Panc1 (cell line): ENCODE measurements around the gene EXD3.

ENCODE experiments used
- CTCF ChIP-seq: fragments of 450-650 bp; IDR thresholded peaks from 2 replicates; pipeline ENCODE4 v1.5.1; 2017; ENCODE audit warnings: mild to moderate bottlenecking
- POLR2AphosphoS5 ChIP-seq: IDR thresholded peaks from 2 replicates; pipeline ENCODE4 v1.6.1; 2012; ENCODE audit warnings: mild to moderate bottlenecking, low read depth, low read length, moderate library complexity
- REST ChIP-seq, 2 experiments: IDR thresholded peaks; 2 replicates each; pipeline ENCODE4 v1.6.1; 2011 to 2012; ENCODE audit warnings: low read depth in 2 of 2, control low read depth in 1 of 2, low read length in 1 of 2, mild to moderate bottlenecking in 1 of 2, moderate library complexity in 1 of 2; ENCODE audit not compliant: insufficient read depth in 1 of 2
- TCF7L2 ChIP-seq: IDR thresholded peaks from 2 replicates; pipeline ENCODE4 v1.6.1; 2011; ENCODE audit warnings: mild to moderate bottlenecking, low read depth, low read length, inconsistent platforms

GRCh38 chr9:137339045-137339907 lies 83.7 kb downstream of the EXD3 start:
- no peak for TF ChIP-seq CTCF
- TF ChIP-seq TCF7L2: no peak
- TF ChIP-seq POLR2AphosphoS5: no peak
- TF ChIP-seq REST (IDR thresholded peaks at IDR 0.05; ENCODE audit: insufficient read depth in 1 of 2, low read depth in 2 of 2, low read length in 1 of 2): no peak
